OCI-LY7 (cell line): ENCODE results near the gene RBM28.

ENCODE experiments used
- CTCF ChIP-seq: fragments of 200-600 bp; sonication (generic); conservative IDR thresholded peaks from 2 replicates; pipeline ENCODE4 v1.5.1; 2014; ENCODE audit warnings: mild to moderate bottlenecking, antibody characterized with exemption, low read length, moderate library complexity, mixed read lengths
- EZH2phosphoT487 ChIP-seq: fragments of 200-600 bp; sonication (generic); IDR thresholded peaks from 2 replicates; pipeline ENCODE4 v1.6.1; 2018; ENCODE audit warnings: low read depth, borderline replicate concordance, mild to moderate bottlenecking, mixed run types, antibody characterized with exemption, low read length, moderate library complexity, mixed read lengths

- TF ChIP-seq CTCF (no peak), EZH2phosphoT487 (no peak)
Measured at GRCh38 chr7:128278366-128278765, 65.3 kb downstream of the RBM28 start.
